Stomach (tissue), 9 donors: Measurements from ENCODE around the gene GLYR1. TPM values are rescaled to one million over a fixed set of nuclear protein-coding genes. Genes with fewer than 3 reads are reported as not detected.

Experiments
- DNase-seq, 2 donors: peaks; one replicate each; pipeline versions ENCODE4 v3.0.0 to v3.0.0-alpha.2; 2013 to 2019
- H3K27ac ChIP-seq, 5 donors: fragments of 200-600 bp in 4 of 5; sonication (generic) in 4 of 5; one replicate each; pipeline ENCODE4 v1.5.1; 2013 to 2019; ENCODE audit warnings: mild to moderate bottlenecking in 1 of 5, moderate library complexity in 1 of 5
- H3K27me3 ChIP-seq, 3 donors: fragments of 200-600 bp; sonication (generic); one replicate each; pipeline ENCODE4 v1.5.1; 2017 to 2019; ENCODE audit warnings: mixed run types in 1 of 3
- H3K36me3 ChIP-seq, 4 donors: fragments of 200-600 bp; sonication (generic); 1 replicate in 3 of 4; 2 replicates in 1 of 4; pipeline ENCODE4 v1.5.1; 2016 to 2019
- H3K4me1 ChIP-seq, 4 donors: fragments of 200-600 bp; sonication (generic); one replicate each; pipeline ENCODE4 v1.5.1; 2016 to 2019
- H3K4me3 ChIP-seq, 4 donors: fragments of 200-600 bp; sonication (generic) in 3 of 4; one replicate each; pipeline ENCODE4 v1.5.1; 2016 to 2019; ENCODE audit warnings: mild to moderate bottlenecking in 1 of 4
- H3K9me3 ChIP-seq, 4 donors: fragments of 200-600 bp; sonication (generic); one replicate each; pipeline ENCODE4 v1.5.1; 2016 to 2019
- EP300 ChIP-seq: sonication (generic); formaldehyde crosslinking; IDR thresholded peaks from one replicate; pipeline ENCODE4 v1.6.1; 2017; ENCODE audit warnings: antibody characterized with exemption
- POLR2A ChIP-seq, 4 donors: fragments of 450-650 bp; IDR thresholded peaks; one replicate each; pipeline ENCODE4 v1.6.1; 2016; ENCODE audit warnings: antibody characterized with exemption in 4 of 4, control low read depth in 2 of 4, mild to moderate bottlenecking in 1 of 4, moderate library complexity in 1 of 4
- POLR2AphosphoS5 ChIP-seq, 3 donors: sonication (generic); formaldehyde crosslinking; IDR thresholded peaks; one replicate each; pipeline ENCODE4 v1.6.1; 2016; ENCODE audit warnings: antibody characterized with exemption in 3 of 3
- WGBS, 5 donors: extraction: QIAGEN DNeasy Blood & Tissue Kit in 3 of 5; methylation state at CpG; one replicate each; pipeline versions ENCODE4 v1.1.5 to v1.1.7; 2013 to 2018; 5-methylcytosine and 5-hydroxymethylcytosine counted together
- intact Hi-C: fragments of 100-400 bp; cut with DNase I; formaldehyde crosslinking; loops from one replicate; pipeline ENCODE4 v1.15.1; 2023; ENCODE audit warnings: low total_unique reads
- polyA plus RNA-seq, 3 donors: library from polyadenylated mRNA; stranded (reverse); fragments of 200-250 nt; gene quantifications; one replicate each; pipeline ENCODE4 v1.2.3, GENCODE V29; 2013
- total RNA-seq, 5 donors: library from RNA; depleted of rRNA; stranded (reverse); fragments of >200 nt; gene quantifications; one replicate each; pipeline versions ENCODE4 v1.1.0 to v1.2.3, GENCODE V29; 2014 to 2016
- TF ChIP-seq, protein P1 (sequence below), 7 experiments: fragments of 450-650 bp in 4 of 7; fragments of 200-600 bp in 3 of 7; sonication (generic) in 3 of 7; IDR thresholded peaks; one replicate each; pipeline ENCODE4 v1.5.1; 2016 to 2019; ENCODE audit warnings: antibody characterized with exemption in 7 of 7, control low read depth in 2 of 7, mild to moderate bottlenecking in 1 of 7
- donor health status: healthy with polysubstance abuse.
- donor health status: Bipolar disorder and iron deficiency.
- donor health status: healthy.

The GLYR1 gene
- total and polyA plus RNA-seq, 8 donors: 29.3 to 187 (median 62.8) TPM

DNA sequence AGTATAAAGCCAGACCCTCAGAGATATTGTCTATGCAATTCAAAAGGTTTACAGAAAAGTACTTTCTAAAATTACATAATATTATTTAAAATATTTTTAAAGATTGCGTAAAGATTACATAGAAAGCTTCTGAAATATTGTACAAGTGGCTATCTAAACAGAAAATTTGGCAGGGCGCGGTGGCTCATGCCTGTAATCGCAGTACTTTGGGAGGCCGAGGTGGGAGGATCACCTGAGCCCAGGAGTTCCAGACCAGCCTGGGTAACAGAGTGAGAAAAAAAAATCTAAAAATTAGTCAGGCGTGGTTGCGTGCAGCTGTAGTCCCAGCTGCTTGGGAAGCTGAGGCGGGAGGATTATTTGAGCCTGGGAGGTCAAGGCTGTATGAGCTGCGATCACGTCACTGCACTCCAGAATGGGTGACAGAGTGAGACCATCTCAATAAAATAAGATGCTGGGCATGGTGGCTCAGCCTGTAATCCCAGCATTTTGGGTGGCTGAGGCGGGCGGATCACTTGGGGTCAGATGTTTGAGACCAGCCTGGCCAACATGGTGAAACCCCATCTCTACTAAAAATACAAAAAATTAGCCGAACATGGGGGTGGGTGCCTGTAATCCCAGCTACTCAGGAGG is 18.3 kb upstream of the GLYR1 start:
- intact Hi-C loops: no loop called here
- TF ChIP-seq POLR2AphosphoS5 (IDR thresholded peaks at IDR 0.05) (no peak), EP300 (no peak), POLR2A (IDR thresholded peaks at IDR 0.05) (no peak)
- TF ChIP-seq, protein P1, sequence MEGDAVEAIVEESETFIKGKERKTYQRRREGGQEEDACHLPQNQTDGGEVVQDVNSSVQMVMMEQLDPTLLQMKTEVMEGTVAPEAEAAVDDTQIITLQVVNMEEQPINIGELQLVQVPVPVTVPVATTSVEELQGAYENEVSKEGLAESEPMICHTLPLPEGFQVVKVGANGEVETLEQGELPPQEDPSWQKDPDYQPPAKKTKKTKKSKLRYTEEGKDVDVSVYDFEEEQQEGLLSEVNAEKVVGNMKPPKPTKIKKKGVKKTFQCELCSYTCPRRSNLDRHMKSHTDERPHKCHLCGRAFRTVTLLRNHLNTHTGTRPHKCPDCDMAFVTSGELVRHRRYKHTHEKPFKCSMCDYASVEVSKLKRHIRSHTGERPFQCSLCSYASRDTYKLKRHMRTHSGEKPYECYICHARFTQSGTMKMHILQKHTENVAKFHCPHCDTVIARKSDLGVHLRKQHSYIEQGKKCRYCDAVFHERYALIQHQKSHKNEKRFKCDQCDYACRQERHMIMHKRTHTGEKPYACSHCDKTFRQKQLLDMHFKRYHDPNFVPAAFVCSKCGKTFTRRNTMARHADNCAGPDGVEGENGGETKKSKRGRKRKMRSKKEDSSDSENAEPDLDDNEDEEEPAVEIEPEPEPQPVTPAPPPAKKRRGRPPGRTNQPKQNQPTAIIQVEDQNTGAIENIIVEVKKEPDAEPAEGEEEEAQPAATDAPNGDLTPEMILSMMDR (IDR thresholded peaks at IDR 0.05): no peak
- WGBS, 5 donors: 95 to 96% (median 96%) methylated on average over 13 of the region's 13 CpGs
- no peaks in the 10 kb centered on the region for H3K9me3 ChIP-seq
- no peak overlapping the region for H3K27ac ChIP-seq
- peaks cover 23 to 74% (median 68%) of the 10 kb centered on the region in 4 donors for H3K36me3 ChIP-seq
- DNase-seq: no peak
- no peak overlapping the region for H3K4me3 ChIP-seq
- H3K27me3 ChIP-seq: no peaks in the 10 kb centered on the region
- peaks cover 19 to 59% (median 38%) of the 10 kb centered on the region in 4 donors for H3K4me1 ChIP-seq

DNA sequence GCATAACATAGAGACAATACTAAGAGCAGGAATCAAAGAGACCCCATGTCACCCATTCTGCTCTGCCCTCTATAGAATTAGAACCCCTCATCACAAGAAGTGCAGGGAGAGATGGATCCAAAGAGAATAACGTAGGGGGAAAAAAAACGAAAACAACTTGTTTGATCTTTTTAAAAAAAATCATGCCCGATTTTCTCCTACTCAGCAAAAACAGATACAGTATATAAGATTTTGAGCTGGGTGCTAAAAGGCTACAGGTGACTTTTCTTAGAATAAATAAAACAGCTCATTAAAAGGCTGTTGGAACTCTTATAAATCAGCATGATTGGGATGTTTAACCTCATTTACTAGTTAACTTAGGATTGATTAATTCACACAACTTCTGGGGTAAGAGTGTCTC is 17.6 kb upstream of the GLYR1 start:
- Histone ChIP-seq H3K4me1 (peaks cover 19 to 53% (median 32%) of the 10 kb centered on the region in 4 donors), H3K9me3 (no peaks in the 10 kb centered on the region), H3K27me3 (no peaks in the 10 kb centered on the region), H3K4me3 (no peak overlapping the region), H3K36me3 (peaks cover 25 to 74% (median 68%) of the 10 kb centered on the region in 4 donors), H3K27ac (no peak overlapping the region)
- intact Hi-C loops: no loop called here
- 74 to 93% (median 85%) methylated on average over 3 of the region's 3 CpGs for WGBS, 5 donors
- DNase-seq: no peak
- TF ChIP-seq POLR2A (IDR thresholded peaks at IDR 0.05): no peak
- no peak for TF ChIP-seq EP300
- TF ChIP-seq, protein P1 (IDR thresholded peaks at IDR 0.05): no peak
- TF ChIP-seq POLR2AphosphoS5 (IDR thresholded peaks at IDR 0.05): no peak

DNA sequence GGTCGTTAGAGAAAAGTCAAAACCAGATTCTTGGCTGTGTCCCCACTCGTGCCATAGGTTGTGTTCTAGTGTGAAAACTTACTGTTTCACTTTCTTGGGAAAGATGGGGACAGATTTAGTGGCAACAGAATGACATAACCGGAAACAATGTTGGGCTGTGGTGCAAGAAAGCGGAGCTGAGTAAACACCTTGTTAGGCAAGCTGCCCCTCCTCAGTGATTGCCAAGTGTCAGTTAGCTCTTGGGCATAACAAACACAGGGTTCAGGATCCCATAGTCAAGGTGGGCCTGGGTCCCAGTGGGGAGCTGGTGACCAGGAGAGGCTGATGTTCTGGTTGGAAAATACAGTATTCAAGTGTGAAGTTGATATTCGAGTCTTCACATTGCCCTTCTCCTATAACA is 15.6 kb upstream of the GLYR1 start:
- peak in 1 of 2 donors; percentile 50 for DNase-seq
- H3K27ac ChIP-seq: peak overlapping the region in 1 of 5 donors; percentile 68
- H3K36me3 ChIP-seq: peaks cover 46 to 78% (median 74%) of the 10 kb centered on the region in 4 donors
- TF ChIP-seq POLR2AphosphoS5 (IDR thresholded peaks at IDR 0.05) (peak in 1 of 3 donors; percentile 9), POLR2A (IDR thresholded peaks at IDR 0.05) (no peak), EP300 (no peak)
- TF ChIP-seq, protein P1 (IDR thresholded peaks at IDR 0.05): no peak
- H3K27me3 ChIP-seq: no peaks in the 10 kb centered on the region
- no peaks in the 10 kb centered on the region for H3K9me3 ChIP-seq
- peaks cover 7 to 32% (median 14%) of the 10 kb centered on the region in 4 donors for H3K4me1 ChIP-seq
- intact Hi-C loops: no loop called here
- no peak overlapping the region for H3K4me3 ChIP-seq
- 37 to 62% (median 41%) methylated on average over 5 of the region's 5 CpGs for WGBS, 5 donors

DNA sequence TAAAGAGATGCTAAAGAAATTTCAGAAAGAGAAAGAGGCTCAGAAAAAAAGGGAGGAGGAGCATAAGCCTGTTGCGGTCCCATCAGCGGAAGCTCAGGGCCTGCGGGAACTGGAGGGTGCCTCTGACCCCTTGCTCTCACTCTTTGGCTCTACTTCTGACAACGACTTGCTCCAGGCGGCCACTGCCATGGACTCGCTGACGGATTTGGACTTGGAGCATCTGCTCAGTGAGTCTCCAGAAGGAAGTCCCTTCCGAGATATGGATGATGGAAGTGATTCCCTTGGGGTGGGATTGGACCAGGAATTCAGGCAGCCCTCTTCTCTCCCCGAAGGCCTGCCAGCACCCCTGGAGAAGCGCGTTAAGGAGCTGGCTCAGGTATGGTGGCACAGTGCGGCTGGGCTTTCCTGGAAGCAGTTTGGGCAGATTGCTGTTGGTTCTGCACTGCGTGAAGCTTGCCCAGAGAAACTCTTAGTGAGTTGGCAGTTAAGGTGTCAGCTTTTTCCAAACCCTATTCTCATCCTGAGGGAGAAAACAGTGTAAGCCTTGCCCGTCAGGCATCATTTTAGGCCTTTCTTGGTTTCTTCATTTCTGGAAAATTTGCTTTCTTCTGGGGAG is 13.7 kb upstream of the GLYR1 start:
- Histone ChIP-seq H3K4me3 (no peak overlapping the region), H3K36me3 (peaks cover 61 to 93% (median 83%) of the 10 kb centered on the region in 4 donors), H3K9me3 (no peaks in the 10 kb centered on the region), H3K27ac (no peak overlapping the region), H3K27me3 (no peaks in the 10 kb centered on the region), H3K4me1 (peaks cover 7 to 29% (median 14%) of the 10 kb centered on the region in 4 donors)
- TF ChIP-seq POLR2A (IDR thresholded peaks at IDR 0.05) (no peak), EP300 (no peak), POLR2AphosphoS5 (IDR thresholded peaks at IDR 0.05) (no peak)
- TF ChIP-seq, protein P1 (IDR thresholded peaks at IDR 0.05): no peak
- no peak for DNase-seq
- intact Hi-C loops: no loop called here
- 91 to 95% (median 94%) methylated on average over 13 to 14 of the region's 14 CpGs for WGBS, 5 donors
